AG09309 (cell line): ENCODE results near the gene LYPD6.
A peak's percentile ranks its signal among the peaks of the same experiment; 100 is the strongest.

ENCODE experiments used
- DNase-seq: peaks from one replicate; pipeline ENCODE4 v3.0.0-alpha.2; 2010; ENCODE audit warnings: low read depth
- H3K4me3 ChIP-seq: 2 replicates; pipeline ENCODE4 v1.5.1; 2011; ENCODE audit warnings: mild to moderate bottlenecking, low read depth, low read length, moderate library complexity; ENCODE audit not compliant: control insufficient read depth
- TF ChIP-seq, protein P1 (sequence below): IDR thresholded peaks from 2 replicates; pipeline ENCODE4 v1.5.1; 2011; ENCODE audit warnings: mild to moderate bottlenecking, low read depth, low read length, inconsistent platforms; ENCODE audit not compliant: insufficient read depth, control insufficient read depth; ENCODE audit errors: missing control alignments

LYPD6 gene

DNA sequence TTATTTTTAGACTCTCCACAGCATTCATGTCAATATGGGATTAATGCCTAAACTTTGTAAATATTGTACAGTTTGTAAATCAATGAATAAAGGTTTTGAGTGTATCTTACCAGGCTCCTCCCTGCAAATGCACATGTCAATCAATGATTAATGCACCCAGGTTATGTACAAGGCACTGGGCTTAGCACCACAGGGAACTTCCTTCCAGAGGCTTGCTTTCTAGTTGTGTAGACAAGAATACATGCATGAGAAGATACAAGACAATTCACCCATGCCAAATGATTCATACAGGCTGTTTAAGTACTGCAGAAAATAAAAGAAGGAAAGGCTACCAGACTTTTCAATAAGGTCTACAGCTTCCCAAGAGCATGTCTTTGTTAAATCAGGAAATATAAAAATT is 143.1 kb downstream of the LYPD6 start:
- no peak for DNase-seq
- H3K4me3 ChIP-seq = no peak overlapping the region
- TF ChIP-seq, protein P1, sequence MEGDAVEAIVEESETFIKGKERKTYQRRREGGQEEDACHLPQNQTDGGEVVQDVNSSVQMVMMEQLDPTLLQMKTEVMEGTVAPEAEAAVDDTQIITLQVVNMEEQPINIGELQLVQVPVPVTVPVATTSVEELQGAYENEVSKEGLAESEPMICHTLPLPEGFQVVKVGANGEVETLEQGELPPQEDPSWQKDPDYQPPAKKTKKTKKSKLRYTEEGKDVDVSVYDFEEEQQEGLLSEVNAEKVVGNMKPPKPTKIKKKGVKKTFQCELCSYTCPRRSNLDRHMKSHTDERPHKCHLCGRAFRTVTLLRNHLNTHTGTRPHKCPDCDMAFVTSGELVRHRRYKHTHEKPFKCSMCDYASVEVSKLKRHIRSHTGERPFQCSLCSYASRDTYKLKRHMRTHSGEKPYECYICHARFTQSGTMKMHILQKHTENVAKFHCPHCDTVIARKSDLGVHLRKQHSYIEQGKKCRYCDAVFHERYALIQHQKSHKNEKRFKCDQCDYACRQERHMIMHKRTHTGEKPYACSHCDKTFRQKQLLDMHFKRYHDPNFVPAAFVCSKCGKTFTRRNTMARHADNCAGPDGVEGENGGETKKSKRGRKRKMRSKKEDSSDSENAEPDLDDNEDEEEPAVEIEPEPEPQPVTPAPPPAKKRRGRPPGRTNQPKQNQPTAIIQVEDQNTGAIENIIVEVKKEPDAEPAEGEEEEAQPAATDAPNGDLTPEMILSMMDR = no peak

DNA sequence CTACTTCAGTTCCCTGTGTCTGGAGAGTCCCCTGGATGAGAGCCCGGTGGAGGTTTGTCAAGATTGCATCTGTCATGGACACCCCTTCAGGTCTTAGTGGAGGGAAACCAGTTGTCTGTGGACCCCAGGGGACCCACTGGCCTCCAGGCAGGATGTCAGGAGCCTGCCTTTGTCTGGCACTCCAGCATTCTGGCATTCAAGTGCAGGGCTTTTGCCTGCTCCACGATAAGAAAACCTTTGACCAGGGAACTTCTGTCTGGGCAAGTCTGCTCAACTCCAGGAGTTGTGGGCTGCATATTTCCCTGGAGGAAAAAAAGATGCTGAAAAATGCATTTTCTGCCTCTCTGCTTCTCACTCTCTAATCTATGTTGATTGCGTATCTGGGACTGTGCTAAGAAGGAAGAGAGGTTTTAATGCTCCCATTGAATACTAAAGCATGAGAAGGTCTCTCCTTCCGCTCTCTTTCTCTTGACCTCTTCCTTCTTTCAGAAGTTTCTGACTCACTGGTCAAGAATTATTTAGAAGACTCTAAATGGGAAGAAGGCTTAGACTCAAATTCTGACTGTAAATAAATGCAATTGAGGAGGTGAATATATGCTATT is 152.7 kb downstream of the LYPD6 start:
- DNase-seq = no peak
- TF ChIP-seq, protein P1 = no peak
- H3K4me3 ChIP-seq = no peak overlapping the region

DNA sequence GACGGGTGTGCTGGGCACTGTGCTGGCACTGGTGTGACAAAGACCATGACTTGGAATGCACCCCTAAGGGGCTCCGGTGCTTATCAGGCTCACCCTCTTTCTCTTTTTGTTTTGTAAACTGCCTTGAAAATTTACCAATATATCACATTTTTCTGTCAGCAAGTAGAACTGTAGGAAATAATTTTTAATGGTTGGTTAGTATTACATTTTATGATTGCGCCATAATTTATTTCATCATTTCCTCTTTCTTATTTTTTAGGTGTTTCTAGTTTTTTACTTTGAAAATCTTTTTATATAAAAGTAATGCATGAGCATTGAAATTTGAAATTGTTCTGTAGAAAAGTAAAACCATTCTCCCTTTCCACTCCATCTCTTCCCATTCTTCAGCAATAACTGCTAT is 156.3 kb downstream of the LYPD6 start:
- no peak overlapping the region for H3K4me3 ChIP-seq
- DNase-seq = no peak
- TF ChIP-seq, protein P1 = no peak

DNA sequence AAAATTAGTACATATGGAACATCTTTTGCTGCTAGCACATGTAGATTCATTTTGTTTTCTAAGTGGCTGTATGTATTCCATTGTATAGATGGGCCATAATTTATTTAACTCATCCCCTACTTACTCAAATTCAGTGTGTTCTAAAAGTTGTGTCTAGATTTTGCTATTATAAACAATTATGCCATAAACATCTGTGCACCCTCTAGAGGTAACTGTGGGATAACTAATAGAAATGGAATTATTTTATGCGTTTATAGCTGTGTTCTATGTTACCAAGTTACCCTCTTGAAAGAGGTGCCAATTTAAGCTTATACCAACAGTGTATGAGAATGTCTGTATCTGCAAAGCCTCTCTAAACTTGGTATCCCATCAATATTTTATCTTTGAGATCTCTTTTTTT is 156.8 kb downstream of the LYPD6 start:
- no peak overlapping the region for H3K4me3 ChIP-seq
- no peak for DNase-seq
- TF ChIP-seq, protein P1 = peak; percentile 22

DNA sequence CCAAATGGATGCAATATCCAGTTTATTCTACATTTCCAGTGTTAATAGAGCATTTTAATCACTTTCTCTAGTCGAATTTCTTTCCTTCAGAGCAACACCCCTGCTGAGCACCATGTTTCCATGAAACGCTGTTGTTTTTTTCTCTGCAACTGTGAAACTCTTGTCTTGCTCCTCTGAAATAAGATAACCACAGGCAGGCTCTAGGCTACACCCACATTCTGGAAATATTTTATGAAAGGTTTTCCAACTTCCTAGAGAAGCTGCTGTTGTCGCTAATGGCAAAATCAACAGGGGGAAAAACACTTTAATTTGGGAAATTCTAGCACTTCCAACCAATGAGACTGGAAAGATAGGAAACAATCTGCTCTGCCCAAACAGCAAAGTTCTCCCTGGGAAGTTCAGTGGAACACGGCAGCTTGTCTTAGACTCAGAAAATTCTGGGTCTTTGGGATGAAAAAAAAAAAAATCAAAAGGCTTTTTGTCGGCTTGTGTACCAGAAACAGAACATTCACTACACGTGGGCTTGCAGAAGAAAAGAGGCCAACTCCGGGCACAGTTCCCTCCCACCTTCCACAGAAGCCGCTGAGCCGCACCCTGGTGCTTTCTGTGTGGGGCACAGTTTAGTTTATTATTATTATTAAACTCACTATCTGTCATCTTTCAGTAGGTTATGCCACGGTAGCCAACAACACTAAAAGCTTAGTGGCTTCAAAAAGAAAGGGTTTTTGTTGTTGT is 158.5 kb downstream of the LYPD6 start:
- no peak for DNase-seq
- TF ChIP-seq, protein P1 = no peak
- no peak overlapping the region for H3K4me3 ChIP-seq

DNA sequence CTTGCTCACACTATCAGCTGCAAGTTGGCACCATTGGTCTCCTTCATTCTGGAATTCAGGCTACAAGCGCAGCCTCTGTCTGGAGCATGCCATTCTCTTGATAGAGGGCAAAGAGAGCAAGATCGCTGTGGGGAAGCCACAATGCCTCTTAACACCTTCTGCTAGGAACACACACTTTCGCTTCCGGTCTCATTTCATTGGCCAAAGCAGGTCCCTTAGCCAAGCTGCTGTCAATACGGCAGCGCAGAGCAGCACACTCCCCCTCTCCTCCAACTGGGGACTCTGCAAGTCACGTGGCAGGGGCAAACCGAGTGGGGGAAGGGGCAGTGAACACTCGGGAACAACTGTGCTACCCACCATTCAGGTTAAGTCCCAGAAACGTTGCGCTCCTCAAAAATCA is 159.1 kb downstream of the LYPD6 start:
- H3K4me3 ChIP-seq = no peak overlapping the region

More for the DNA sequence above, 159.1 kb downstream of the LYPD6 start:
- TF ChIP-seq, protein P1 = no peak
- no peak for DNase-seq
